Suprapubic skin (tissue), 4 donors: ENCODE measurements around the gene MUC21. TPM values are rescaled to one million over a fixed set of nuclear protein-coding genes. Genes with fewer than 3 reads are reported as not detected.

Source experiments
- DNase-seq, 2 donors: peaks; one replicate each; pipeline ENCODE4 v3.0.0-alpha.2; 2019; ENCODE audit warnings: low spot score in 2 of 2
- H3K27ac ChIP-seq: fragments of 200-600 bp; sonication (generic); one replicate; pipeline ENCODE4 v1.5.1; 2019
- H3K27me3 ChIP-seq: fragments of 200-600 bp; sonication (generic); one replicate; pipeline ENCODE4 v1.5.1; 2019
- H3K36me3 ChIP-seq: fragments of 200-600 bp; sonication (generic); one replicate; pipeline ENCODE4 v1.5.1; 2019
- H3K4me1 ChIP-seq: fragments of 200-600 bp; sonication (generic); one replicate; pipeline ENCODE4 v1.5.1; 2019
- H3K4me3 ChIP-seq: fragments of 200-600 bp; sonication (generic); one replicate; pipeline ENCODE4 v1.5.1; 2019; ENCODE audit warnings: mild to moderate bottlenecking
- H3K9me3 ChIP-seq: fragments of 200-600 bp; sonication (generic); one replicate; pipeline ENCODE4 v1.5.1; 2019
- CTCF ChIP-seq, 2 donors: fragments of 200-600 bp in 1 of 2; fragments of 450-650 bp in 1 of 2; sonication (generic) in 1 of 2; IDR thresholded peaks; one replicate each; pipeline ENCODE4 v1.5.1; 2016 to 2019; ENCODE audit warnings: antibody characterized with exemption in 2 of 2, mild to moderate bottlenecking in 1 of 2, moderate library complexity in 1 of 2
- EP300 ChIP-seq: sonication (generic); formaldehyde crosslinking; IDR thresholded peaks from one replicate; pipeline ENCODE4 v1.6.1; 2017; ENCODE audit warnings: antibody characterized with exemption
- POLR2A ChIP-seq, 2 donors: fragments of 450-650 bp; IDR thresholded peaks; one replicate each; pipeline ENCODE4 v1.6.1; 2017; ENCODE audit warnings: antibody characterized with exemption in 2 of 2, mild to moderate bottlenecking in 2 of 2, moderate library complexity in 2 of 2
- POLR2AphosphoS5 ChIP-seq, 3 donors: sonication (generic); formaldehyde crosslinking; IDR thresholded peaks; one replicate each; pipeline ENCODE4 v1.6.1; 2017; ENCODE audit warnings: antibody characterized with exemption in 3 of 3
- WGBS: methylation state at CpG from one replicate; pipeline ENCODE4 v1.1.5; 2018; 5-methylcytosine and 5-hydroxymethylcytosine counted together
- total RNA-seq, 4 donors: library from RNA; depleted of rRNA; stranded (reverse); fragments of >200 nt; gene quantifications; one replicate each; pipeline ENCODE4 v1.1.0, GENCODE V29; 2016

The MUC21 gene
- total RNA-seq, 4 donors from 2014 or later, result 0.38 TPM; not detected in 3

- no peak overlapping the region for H3K27ac ChIP-seq
- H3K4me3 ChIP-seq, result no peak overlapping the region
- no peaks in the 10 kb centered on the region for H3K36me3 ChIP-seq
- no peaks in the 10 kb centered on the region for H3K9me3 ChIP-seq
- no peak for TF ChIP-seq POLR2AphosphoS5 (IDR thresholded peaks at IDR 0.05)
- no peak for TF ChIP-seq POLR2A (IDR thresholded peaks at IDR 0.05)
- TF ChIP-seq CTCF (IDR thresholded peaks at IDR 0.05), result no peak
- TF ChIP-seq EP300, result no peak
- WGBS, result 68% methylated on average over 9 of the region's 9 CpGs
- peaks cover 8% of the 10 kb centered on the region for H3K4me1 ChIP-seq
- no peaks in the 10 kb centered on the region for H3K27me3 ChIP-seq
- DNase-seq, result no peak
Observed at GRCh38 chr6:30960907-30961673, 22.4 kb upstream of the MUC21 start.

- no peak for DNase-seq
- Histone ChIP-seq H3K36me3 (no peaks in the 10 kb centered on the region), H3K27me3 (no peaks in the 10 kb centered on the region), H3K27ac (no peak overlapping the region), H3K4me1 (peaks cover 4% of the 10 kb centered on the region), H3K9me3 (no peaks in the 10 kb centered on the region), H3K4me3 (no peak overlapping the region)
- TF ChIP-seq CTCF (IDR thresholded peaks at IDR 0.05) (no peak), EP300 (no peak), POLR2AphosphoS5 (IDR thresholded peaks at IDR 0.05) (no peak), POLR2A (IDR thresholded peaks at IDR 0.05) (no peak)
Observed at GRCh38 chr6:30962716-30963115, 20.8 kb upstream of the MUC21 start.

- 55% methylated on average over 6 of the region's 6 CpGs for WGBS
Observed at GRCh38 chr6:30963641-30964040, 19.9 kb upstream of the MUC21 start.

GRCh38 chr6:30964075-30964474 lies 19.4 kb upstream of the MUC21 start:
- TF ChIP-seq POLR2AphosphoS5 (IDR thresholded peaks at IDR 0.05) (no peak), POLR2A (IDR thresholded peaks at IDR 0.05) (no peak), CTCF (IDR thresholded peaks at IDR 0.05) (no peak), EP300 (no peak)
- H3K27me3 ChIP-seq, result no peaks in the 10 kb centered on the region
- no peak overlapping the region for H3K27ac ChIP-seq
- DNase-seq, result no peak
- no peaks in the 10 kb centered on the region for H3K9me3 ChIP-seq
- WGBS, result 60% methylated on average over 4 of the region's 4 CpGs
- H3K36me3 ChIP-seq, result no peaks in the 10 kb centered on the region
- no peak overlapping the region for H3K4me3 ChIP-seq
- H3K4me1 ChIP-seq, result peaks cover 4% of the 10 kb centered on the region

More at GRCh38 chr6:30963641-30964040, 19.9 kb upstream of the MUC21 start:
- H3K9me3 ChIP-seq, result no peaks in the 10 kb centered on the region
- no peak overlapping the region for H3K4me3 ChIP-seq
- no peak overlapping the region for H3K27ac ChIP-seq
- no peaks in the 10 kb centered on the region for H3K36me3 ChIP-seq
- no peaks in the 10 kb centered on the region for H3K27me3 ChIP-seq
- DNase-seq, result no peak
- TF ChIP-seq EP300 (no peak), POLR2AphosphoS5 (IDR thresholded peaks at IDR 0.05) (no peak), CTCF (IDR thresholded peaks at IDR 0.05) (no peak), POLR2A (IDR thresholded peaks at IDR 0.05) (no peak)
- H3K4me1 ChIP-seq, result peaks cover 4% of the 10 kb centered on the region

GRCh38 chr6:30965140-30965601 lies 18.3 kb upstream of the MUC21 start:
- H3K4me1 ChIP-seq, result peaks cover 4% of the 10 kb centered on the region
- no peaks in the 10 kb centered on the region for H3K36me3 ChIP-seq
- 93% methylated on average over 5 of the region's 5 CpGs for WGBS
- H3K9me3 ChIP-seq, result no peaks in the 10 kb centered on the region
- no peak overlapping the region for H3K27ac ChIP-seq
- H3K27me3 ChIP-seq, result no peaks in the 10 kb centered on the region
- DNase-seq, result no peak
- no peak overlapping the region for H3K4me3 ChIP-seq
- TF ChIP-seq POLR2A (IDR thresholded peaks at IDR 0.05), result no peak
- no peak for TF ChIP-seq CTCF (IDR thresholded peaks at IDR 0.05)
- TF ChIP-seq POLR2AphosphoS5 (IDR thresholded peaks at IDR 0.05), result no peak
- no peak for TF ChIP-seq EP300
